SKM-1 (cell line): ENCODE data around the gene LRIG1.
A peak's percentile ranks its signal among the peaks of the same experiment; 100 is the strongest.

Source experiments
- DNase-seq: peaks from one replicate; lab custom pipeline; 2025; ENCODE audit not compliant: unreplicated experiment; lab: John Stamatoyannopoulos, UW

The LRIG1 gene

GRCh38 chr3:66470956-66471686 lies 29.7 kb downstream of the LRIG1 start:
- DNase-seq, result no peak

- DNase-seq, result no peak
These were observed 30.5 kb downstream of the LRIG1 start for GRCh38 chr3:66470285-66470684.

GRCh38 chr3:66469220-66469640 lies 31.6 kb downstream of the LRIG1 start:
- no peak for DNase-seq

GRCh38 chr3:66467996-66468735 lies 32.7 kb downstream of the LRIG1 start:
- no peak for DNase-seq

GRCh38 chr3:66466606-66467270 lies 34.1 kb downstream of the LRIG1 start:
- DNase-seq, result no peak

- DNase-seq, result no peak
These were observed 35.2 kb downstream of the LRIG1 start for GRCh38 chr3:66465587-66465986.

- DNase-seq, result no peak
These were observed 35.8 kb downstream of the LRIG1 start for GRCh38 chr3:66465034-66465433.

GRCh38 chr3:66464512-66464894 lies 36.3 kb downstream of the LRIG1 start:
- DNase-seq, result no peak

- no peak for DNase-seq
These were observed 36.9 kb downstream of the LRIG1 start for GRCh38 chr3:66463730-66464511.

GRCh38 chr3:66463054-66463631 lies 37.7 kb downstream of the LRIG1 start:
- no peak for DNase-seq

- DNase-seq, result no peak
These were observed 43.6 kb downstream of the LRIG1 start for GRCh38 chr3:66457252-66457651.

- no peak for DNase-seq
These were observed 44.1 kb downstream of the LRIG1 start for GRCh38 chr3:66456711-66457173.

GRCh38 chr3:66454464-66454859 lies 46.4 kb downstream of the LRIG1 start:
- DNase-seq, result no peak

- no peak for DNase-seq
These were observed 47.0 kb downstream of the LRIG1 start for GRCh38 chr3:66453651-66454463.

GRCh38 chr3:66452303-66453011 lies 48.4 kb downstream of the LRIG1 start:
- DNase-seq, result no peak

GRCh38 chr3:66451766-66452165 lies 49.1 kb downstream of the LRIG1 start:
- DNase-seq, result no peak

GRCh38 chr3:66450390-66451022 lies 50.3 kb downstream of the LRIG1 start:
- DNase-seq, result no peak

GRCh38 chr3:66449411-66449974 lies 51.3 kb downstream of the LRIG1 start:
- peak; percentile 32 for DNase-seq
